ENCODE data around the gene CDK17.
A peak's percentile ranks its signal among the peaks of the same experiment; 100 is the strongest.

Gene CDK17

DNA sequence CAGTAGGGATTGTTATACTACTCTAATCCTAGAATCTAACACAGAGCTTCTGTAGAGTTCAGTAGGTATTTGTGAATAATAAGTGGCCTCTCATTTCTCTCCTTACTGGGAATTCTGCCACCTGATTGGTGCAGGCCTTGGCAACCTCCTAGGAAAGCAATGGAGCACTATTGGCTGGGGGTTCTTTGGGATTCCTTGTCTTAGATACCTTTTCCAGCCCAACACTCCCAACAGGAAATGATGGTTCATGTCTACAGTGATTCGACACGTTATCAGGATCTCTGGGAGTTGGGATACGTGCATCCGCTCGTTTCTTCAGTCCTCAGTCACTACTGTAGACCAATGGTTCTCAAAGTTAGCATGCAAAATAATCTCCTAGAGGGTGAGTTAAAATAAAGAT, 138.7 kb downstream of the CDK17 start:
- no peak for DNase-seq (ENCODE audit: low read depth)

DNA sequence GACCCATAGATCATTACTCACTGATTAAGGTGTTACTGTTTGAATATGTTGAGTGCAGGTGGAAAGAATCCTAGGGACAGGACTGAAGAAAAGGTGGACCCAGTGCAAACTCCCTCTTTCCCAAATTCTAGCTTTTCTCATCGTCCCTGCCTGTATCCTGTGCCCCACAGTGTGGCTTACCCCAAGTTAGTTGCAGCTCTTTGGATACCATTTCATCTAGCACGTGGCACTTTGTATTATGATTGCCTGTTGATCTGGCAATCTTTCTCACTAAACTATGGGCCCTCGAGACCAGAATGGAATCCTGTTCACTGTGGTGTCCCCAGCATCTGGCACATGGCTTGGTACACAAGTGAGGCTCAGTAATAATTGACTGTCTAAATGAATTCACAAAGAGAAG, 139.6 kb downstream of the CDK17 start:
- no peak for DNase-seq (ENCODE audit: low read depth)

DNA sequence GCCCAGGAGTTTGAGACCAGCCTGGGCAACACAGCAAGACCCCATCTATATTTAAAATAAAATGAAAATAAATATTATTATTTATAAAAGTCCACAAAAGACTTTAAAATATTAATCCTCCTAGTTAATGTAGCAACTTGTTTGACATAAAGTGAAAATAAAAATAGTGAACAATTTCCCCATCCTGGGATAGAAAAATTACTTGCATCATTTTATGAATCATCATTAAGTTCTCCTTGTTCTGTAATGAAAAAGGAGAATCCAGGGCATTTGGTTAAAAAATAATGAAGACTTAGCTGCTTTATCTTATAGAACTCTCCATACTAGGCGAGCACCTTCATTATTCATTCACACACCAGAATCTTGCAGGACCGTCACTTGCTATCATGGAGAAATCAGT, 140.0 kb downstream of the CDK17 start:
- DNase-seq (ENCODE audit: low read depth) = no peak

DNA sequence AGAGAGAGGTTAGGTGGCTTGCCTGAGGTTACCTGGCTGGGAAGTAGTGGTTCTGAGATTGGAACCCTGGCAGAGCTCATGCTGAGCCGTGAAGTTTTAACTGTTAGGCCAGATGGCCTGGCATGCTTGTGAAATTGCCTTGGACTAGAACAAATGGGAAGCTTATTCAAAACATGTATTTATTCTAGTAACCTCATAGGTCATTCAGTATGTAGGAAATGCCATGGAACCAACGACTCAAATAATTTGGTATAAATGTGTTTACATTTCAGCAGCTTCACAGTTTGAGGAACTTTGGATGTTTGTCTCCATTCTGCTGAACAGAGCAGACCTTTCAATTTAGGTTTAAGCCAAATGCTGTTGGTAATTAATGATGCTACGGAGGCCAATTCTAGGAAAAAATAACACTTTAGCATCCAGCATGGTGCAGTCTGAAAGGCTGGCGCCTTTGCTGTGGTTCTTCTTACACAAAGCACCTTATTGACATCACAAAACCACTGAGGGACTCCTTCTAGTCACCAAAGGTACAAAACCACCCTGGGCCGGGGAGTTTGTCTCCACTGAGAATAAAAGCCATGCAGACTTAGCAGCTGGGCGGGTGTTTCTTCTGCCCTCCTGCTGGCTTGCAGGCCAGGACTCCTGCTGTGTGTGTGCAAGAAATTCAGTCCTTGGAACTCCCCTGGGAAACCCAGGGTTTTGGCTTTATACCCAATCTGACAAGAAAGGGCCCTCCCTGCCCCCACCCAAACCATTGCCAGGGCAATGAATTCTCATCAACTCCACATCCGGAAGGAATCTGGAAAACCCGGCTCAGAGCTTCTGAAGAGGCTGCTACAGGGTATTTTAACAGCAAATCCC, 141.9 kb downstream of the CDK17 start:
- no peak for DNase-seq (ENCODE audit: low read depth)

DNA sequence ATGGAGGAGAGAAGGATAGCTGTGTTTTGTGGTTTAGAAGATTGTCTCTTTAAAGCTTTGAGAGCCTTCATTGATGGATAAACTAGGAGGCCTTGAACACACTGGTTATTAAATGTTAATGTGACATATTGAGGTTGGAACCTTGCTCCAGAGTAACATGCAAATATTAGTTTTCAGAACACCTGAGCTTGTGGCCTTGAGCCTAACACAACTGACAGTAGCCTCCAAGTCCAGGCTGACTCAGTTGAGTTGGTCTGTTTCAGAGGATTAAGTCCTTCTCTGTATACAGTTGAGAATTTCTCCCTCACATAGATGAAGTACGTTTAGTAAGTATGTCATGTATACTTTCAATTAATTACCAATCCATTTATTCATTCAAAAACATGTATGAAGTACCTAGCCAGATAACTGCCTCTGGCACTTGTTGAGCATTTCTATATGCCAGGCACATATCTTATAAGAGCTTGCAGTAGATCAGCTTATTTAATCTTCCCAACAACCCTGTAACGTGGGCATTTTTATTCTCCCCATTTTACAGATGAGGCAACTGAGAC, 142.6 kb downstream of the CDK17 start:
- DNase-seq (ENCODE audit: low read depth) = no peak

DNA sequence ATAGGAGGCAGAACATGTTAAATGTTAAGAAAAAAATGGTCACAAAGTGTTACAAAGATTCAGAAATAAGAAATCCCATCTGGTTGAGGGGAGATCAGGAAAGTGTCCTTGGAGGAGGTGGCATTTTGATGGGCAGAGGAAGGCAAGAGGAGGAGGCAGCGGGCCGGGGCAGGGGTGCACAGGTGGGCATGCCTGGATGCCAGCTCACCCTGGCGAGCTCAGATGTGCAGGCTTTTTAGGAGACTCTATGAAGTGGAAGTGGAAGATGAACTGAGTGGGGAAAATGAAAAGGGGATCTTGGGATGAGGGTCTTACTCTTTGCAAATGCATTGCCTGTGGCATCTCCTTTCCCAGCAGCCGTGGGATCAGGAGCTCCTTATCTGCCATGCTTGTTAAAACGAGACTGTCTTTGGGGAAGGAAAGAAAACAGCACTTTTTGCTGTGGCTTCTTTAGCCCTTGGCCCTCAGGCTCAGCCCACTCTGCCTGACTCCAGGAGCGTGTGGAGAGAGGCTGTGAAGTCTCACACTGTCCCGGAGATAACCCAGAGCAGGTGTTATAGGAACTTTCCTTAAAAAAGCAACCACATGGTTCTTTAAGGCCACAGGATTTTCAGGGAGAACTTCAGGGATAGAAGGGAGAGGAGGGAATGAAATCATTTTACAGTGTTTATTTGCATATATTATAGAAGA, 143.4 kb downstream of the CDK17 start:
- DNase-seq (ENCODE audit: low read depth) = no peak

DNA sequence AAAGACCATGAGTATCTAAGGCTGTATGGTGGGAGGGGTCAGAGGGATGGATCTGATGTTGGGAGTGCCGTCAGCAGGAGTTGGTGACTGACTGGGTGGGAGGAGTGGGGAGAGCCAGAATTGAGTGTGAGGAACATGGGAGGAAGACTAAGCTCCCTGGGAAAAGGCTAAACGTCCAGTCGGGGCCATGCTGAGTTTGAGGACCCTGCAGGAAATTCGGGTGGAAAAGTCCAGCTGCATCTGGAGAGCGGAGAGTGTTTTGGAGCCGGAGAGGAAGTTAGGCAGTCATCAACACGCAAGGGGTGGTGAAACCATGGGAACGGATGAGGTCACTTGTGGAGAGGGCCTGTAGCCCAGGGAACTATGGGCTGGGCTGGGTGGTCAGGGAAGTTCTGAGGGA, 145.2 kb downstream of the CDK17 start:
- no peak for DNase-seq (ENCODE audit: low read depth)

DNA sequence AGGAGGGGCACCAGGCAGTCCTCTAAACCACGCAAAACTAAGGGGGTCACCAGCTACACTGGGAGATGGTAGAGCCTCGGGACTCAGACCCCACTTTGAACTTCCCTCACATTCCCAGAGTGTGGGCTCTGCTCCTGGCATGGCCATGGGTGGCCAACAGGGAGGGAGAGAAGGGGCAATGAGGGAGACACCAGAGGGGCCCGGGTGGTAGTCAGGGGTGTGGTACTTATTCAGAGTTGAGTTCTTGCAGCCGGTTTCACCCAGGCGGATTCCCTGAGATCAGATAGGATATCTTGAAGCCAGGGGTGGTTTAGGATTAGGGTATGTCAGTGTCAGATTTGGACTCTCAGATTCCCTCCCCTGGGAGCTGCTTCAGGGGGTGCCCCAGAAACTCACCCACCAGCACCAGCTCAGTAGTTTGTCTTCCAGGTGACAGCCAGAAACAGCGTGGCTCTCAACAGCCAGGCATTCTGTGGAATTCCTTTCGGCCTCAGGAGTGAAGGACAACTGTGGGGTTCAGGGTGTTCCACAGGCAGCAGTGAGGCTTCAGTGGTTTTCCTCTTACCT, 150.0 kb downstream of the CDK17 start:
- DNase-seq (ENCODE audit: low read depth) = no peak

DNA sequence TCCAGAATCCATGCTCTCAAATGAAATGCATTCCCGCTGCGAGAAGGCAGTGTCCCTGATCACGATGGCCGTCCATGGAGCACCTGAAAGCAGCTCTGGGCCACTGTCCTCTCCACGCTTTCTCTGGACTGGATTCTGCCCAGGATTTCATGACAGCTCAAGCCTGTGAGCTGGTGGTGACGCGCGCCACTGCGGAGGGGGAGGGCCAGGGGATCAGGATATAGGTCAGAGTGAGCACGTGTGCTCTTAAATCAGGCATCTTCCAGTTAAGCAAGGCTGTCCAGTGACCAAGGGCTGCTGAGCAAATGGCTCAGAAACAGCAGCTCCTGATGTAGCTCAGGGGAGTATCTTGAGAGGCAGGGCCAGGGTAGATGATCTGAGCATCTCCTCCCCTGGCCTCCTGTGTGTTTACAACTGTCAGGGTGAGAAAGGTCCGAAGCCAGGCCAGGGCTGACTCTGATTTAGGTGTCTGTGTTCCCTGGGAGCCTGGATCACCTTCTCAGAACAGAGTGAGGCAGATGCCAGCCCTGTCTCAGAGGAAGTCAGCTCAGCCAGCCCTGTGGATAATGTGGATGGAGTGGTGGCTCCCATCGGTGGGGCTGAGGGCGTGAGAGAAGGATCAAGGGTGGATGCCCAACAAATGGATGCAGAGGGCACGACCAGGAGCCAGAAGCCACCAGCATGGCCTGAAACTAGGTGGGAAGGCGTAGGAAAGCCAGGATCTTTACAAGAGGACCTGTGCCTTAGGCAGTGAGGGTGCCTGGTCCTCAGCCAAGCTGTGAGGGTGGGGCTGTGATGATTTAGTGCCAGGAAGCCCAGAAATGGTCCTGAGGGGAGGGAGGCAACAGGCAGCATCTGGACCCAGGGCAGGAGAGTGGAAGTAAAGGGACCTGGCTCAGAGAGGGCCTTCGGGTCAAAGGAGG, 150.8 kb downstream of the CDK17 start:
- DNase-seq (ENCODE audit: low read depth) = no peak

DNA sequence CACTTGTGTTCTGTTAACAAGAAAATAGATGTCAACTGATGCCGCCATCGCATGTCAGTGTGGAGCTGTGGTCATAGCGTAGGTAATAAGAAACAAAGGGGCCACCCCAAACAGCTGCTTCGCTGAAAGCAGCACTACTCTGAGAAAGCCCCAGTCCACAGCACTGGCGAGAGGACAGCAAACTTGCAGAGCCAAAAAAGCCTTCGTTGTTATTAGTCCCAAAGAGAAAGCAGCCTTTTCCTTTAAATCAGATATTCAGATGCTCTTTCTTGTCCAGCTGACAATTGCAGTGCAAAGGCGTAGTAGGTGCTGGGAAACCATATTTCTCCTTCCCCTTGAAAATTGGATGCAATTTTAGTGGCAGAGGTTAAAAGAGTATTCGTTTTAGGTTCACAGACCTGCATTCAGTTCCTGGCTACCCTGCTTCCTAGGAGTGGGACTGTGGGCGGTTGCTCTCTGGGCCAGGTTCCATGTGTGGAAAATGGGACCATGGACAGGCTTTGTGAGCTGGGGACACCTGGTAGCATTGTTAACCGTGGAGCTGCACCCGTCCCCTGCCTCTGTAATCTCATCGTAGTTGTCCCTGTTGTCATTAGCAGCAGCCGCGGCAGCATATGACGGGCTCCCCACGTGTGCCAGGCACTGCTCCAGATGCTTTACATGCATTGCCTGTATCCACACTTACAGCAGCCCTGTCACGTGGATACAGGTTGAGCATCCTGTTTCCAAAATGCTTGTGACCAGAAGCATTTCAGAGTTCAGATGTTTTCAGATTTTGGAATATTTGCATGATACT, 151.9 kb downstream of the CDK17 start:
- no peak for DNase-seq (ENCODE audit: low read depth)

DNA sequence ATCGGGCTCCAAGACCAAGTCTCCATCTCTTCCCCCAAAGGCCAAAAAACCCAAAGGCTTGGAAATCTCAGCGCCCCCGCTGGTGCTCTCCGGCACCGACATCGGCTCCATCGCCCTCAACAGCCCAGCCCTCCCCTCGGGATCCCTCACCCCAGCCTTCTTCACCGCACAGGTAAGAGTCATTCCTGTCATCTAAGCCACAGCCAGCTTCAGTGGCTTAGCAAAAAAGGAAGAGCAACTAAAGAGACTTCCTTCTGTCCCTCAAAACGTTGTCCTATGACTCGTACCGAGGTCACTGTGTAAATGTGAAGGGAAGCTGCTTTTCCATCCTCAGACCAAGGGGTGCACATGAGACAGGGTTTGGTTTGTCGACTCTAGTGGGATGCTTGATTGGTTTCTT, 152.7 kb downstream of the CDK17 start:
- no peak for DNase-seq (ENCODE audit: low read depth)

DNA sequence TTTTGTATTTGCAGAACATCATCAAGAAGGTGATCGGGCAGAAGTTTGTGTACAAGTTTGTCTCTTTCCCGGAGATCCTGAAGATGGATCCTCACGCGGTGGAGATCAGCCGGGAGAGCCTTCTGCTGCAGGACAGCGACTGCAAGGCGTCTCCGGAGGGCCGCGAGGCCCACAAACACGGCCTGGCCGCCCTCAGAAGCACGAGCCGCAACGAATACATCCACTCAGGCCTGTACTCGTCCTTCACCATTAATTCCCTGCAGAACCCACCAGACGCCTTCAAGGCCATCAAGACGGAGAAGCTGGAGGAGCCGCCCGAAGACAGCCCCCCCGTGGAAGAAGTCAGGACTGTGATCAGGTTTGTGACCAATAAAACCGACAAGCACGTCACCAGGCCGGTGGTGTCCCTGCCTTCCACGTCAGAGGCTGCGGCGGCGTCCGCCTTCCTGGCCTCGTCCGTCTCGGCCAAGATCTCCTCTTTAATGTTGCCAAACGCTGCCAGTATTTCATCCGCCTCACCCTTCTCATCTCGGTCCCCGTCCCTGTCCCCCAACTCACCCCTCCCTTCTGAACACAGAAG, 153.2 kb downstream of the CDK17 start:
- DNase-seq (ENCODE audit: low read depth) = no peak

DNA sequence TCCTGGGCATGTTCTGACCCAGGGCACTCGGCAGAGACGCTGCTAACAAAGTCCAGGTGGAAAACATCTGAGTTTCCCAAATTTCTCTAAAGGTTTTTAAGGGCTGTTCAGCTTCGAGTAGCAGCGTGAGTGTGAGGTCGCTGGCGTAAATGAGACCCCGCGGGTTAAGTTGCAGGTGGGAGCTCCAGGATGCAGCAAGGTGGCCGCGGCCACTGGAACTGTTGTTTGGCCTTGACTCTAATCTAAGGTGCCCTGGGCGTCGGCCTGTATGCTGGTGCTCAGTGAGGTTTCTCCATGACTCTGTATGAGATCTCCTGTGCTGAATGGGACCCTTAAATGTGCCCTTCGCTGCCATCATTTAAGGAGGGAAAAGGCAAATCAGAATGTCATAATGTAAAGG, 155.4 kb downstream of the CDK17 start:
- no peak for DNase-seq (ENCODE audit: low read depth)

DNA sequence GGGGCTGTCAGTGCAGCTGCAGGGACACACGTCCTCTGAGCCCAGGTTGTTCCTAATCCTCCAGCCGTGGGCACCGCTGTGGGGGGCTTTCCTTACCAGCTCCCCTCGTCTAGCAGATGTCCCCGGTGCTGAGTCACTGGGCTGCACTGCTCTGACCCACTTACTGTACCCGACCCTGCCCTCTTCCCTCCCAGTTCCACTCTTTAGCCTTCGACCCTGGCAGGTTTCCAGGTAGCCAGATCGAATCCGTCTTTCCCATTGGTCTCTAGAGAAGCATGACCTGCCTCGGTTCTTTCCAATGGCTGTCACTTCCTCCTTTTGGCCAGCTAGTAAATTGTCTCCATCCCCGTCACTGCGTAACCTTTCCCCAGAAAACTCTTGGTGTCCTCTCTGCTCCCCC, 157.6 kb downstream of the CDK17 start:
- no peak for DNase-seq (ENCODE audit: low read depth)

DNA sequence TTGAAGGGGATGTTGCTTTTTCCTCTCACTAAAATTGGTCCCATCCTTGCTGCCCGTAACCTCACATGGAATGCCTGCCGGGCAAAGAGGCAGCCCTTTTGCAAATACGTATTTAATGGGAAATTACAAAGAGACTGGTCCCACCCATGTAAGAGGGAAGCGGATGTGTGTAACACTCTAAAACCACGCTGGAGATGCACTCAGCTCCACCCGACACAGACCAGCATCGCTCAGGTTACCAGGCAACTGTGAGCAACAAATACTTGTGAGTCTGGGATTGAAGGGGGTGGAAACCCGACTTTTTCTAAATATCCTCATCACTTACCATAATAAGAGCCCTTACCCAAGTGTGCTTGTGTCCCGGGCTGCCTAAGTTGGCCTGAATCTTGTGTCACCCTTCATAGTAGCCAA, 158.4 kb downstream of the CDK17 start:
- DNase-seq (ENCODE audit: low read depth) = peak; percentile 55

DNA sequence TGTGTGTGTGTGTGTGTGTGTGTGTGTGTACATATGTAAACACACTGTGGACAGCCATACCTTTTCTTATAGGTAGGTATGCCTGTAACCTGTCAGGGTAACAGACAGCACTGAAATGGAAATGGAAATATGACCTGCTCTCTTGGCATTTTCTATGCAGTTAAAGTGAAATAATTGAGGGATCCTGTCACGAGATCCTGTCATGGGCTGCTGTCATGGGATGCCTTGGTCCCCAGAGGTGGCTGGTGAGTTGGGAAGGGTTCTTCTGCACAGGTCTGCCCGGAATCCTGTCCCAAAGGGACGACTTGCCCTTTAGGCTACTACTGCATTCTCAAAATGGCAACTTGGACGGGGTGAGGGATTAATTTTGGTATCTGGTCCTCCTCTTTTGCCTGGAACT, 158.8 kb downstream of the CDK17 start:
- DNase-seq (ENCODE audit: low read depth) = no peak

DNA sequence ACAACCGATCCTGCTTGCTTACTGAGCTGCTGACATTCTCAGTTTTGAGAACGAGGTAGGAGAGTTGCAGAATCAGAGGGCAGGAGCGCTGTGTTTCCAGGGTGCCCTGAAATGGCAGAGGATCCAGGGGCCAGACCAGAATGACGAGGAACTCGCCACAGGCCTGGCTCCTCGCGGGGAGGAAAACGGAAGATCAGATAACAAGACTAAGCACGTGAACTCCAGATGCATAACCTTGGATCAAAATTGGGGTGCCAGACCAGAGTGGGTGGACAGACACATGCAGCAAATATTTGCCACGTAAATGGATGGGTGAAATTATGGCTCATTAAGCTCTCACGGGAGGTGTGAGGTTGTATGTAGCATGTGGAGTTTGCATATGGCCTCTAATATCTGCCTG, 159.6 kb downstream of the CDK17 start:
- no peak for DNase-seq (ENCODE audit: low read depth)

DNA sequence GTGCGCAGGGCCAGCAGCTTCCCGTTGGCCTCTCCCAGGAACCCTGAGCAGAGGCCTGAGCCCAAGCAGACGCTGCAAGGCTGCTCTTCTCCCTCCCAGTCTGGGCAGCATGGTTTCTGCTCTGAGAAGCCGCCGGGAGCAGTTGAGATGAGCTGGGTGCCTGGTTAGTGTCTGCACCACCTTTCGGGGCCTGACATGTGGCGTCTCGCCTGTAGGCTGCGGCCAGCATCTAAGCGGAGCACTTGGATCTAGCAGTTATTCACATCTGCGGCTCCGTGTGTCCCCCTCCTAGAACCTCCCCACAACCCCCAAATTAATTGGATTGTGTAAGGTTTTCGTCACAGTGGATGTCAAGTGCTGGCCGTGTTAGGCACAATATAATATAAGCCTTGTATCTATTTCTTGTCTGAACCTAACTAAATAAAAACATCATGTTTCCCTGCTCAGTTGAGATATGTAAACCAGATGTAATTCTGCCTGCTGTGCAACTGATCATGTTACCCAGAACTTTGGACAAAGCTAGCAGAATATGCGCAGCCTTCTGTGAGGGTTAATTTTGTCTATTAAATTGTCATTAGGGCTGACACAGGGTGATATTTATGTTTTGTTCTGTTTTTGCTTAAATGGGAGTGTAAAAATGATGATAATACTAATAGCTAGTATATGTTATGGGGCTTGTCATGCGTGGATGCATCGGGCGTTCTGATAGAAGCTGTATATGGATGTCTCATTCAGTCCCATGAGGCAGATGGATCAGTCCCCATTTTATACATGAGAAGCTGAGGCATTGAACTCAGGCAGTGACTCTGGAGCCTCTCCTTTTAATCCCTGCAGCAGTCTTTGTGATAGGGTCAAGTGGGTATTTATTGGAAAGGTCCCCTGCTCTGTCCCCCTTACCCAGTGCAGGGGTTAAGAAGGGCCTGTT, 160.3 kb downstream of the CDK17 start:
- no peak for DNase-seq (ENCODE audit: low read depth)

DNA sequence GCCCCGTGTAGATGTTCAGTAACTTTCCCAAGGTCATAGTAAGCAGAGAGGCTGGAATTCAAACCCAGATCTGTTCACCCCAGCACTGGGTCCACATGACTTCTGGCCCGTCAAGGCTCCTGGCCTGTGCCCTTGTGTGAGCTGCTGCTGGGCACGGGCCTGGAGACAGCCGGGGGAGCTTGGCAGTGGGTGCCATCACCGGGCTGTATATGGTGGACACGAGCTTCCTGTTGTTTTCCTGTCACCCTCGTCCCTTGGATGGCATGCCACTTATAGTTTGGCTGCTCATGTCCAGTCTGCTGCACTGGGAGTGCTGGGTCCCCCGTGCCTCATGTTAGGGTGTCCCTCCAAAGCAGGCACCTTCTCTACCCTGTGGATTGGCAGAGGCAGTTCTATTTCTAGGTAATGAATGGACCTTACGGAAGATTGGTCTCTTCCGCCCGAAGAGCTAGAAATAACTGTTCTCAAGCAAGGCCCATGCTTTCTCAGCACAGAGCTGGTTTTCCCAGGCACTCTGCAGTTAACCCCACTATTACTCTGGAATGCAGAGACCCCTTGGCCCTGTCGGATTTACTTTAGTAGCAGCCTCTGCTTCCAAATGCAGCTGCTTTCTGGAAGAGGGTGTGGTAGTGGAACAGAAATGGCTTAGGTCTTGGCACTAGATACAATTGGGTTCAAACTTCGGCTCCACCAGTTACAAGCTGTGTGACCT, 161.7 kb downstream of the CDK17 start:
- no peak for DNase-seq (ENCODE audit: low read depth)

Data from activated T-helper 1 cell treated with Interleukin-2 at 50 U/mL for 16 hours (primary cell).